GM21529 (cell line): ENCODE data around the gene ITIH2.
"Not testable (repeated sequence)": the region's sequence is repeated elsewhere in the genome, so short reads cannot be mapped to it uniquely, and the experiment has no call there.

Source experiments
- ATAC-seq: cut with Tn5 transposase; IDR thresholded peaks from one replicate; pipeline ENCODE4 v1.9.1; 2021; ENCODE audit not compliant: unreplicated experiment

ITIH2 gene

DNA sequence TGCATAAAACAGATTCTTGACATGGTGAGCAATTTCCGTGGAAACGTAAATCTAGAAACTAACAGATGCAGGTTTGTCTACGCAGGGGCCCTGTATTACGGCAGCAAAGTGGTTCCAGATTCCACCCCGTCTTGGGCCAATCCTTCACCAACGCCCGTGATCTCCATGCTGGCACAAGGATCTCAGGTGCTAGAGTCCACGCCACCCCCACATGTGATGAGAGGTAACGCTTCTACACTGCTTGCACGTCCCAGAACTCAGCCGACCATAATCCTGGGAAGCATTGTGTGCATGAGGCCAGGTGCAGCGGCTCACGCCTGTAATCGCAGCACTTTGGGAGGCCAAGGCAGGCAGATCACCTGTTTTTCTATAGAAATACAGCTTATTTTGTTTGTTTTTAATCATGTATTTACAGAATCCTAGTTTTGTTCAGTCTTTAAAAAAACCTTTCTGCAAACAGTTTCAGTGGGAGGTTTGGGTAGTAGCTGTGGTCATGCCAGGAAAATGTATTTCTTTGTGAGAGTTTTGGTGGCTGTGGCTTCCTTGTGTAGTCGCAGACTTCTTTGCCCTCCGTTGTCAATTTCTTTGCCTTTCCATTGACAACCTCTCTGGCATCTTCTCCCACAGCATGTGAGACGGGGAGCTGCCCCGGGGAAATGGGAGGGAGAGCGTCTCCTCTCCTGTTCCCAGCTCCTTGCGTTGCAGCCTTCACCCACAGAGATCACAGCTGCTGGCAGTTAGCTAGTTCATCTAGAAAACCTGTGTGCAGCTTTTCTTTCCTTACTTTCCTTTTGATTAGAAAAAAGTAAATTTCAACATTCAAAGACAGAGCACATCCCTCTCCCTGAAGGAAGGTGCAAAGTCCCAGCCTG lies 35.7 kb downstream of the ITIH2 start:
- no peak for ATAC-seq

DNA sequence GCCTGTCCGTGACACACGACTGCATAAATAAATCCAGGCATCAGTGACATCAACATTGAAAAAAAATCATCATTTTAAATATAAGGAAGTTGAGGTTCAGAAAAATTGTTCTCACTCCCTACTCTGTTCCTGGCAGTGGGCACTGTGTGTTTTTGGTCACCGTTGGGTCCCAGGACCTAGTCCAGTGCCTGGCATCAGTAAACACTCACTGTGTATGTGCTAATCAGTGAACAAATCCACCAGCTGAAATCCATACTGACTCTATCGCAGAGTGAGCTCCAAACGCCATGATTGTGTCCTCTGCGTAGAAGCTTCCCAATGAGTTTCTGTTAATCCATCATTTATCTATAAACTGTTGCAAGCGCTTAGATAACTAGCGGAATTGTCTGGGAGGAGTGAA lies 41.2 kb downstream of the ITIH2 start:
- ATAC-seq, result no peak

DNA sequence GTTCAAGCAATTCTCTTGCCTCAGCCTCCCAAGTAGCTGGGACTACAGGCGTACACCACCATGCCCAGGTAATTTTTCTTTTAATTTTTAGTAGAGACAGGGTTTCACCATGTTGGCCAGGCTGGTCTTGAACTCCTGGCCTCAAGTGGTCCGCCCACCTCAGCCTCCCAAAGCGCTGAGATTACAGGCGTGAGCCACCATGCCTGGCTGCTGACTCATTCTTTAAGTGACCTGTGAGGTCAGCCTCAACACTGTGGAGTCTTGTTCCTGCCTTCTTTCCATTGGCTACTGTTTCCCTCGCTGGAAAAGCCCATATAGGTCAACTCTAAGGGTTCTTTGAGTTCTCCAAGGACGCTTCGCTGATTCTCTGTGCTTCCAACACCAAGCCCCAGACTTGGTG lies 45.5 kb downstream of the ITIH2 start:
- not testable (repeated sequence) for ATAC-seq

DNA sequence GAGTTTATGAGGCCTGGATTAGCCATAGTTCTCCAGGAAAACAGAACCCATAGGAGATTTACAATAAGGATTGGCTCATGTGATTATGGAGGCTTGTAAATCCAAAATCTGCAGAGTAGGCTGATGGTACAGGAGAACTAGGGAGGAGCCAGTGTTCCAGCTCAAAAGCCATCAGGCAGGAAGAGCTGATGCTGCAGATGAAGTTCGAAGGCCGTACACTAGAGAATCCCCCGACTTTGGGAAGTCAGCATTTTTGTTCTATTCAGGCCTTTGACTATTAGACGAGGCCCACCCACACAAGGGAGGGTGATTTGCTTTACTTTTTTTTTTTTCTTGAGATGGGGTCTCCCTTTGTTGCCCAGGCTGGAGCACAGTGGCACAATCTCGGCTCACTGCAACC lies 47.1 kb downstream of the ITIH2 start:
- ATAC-seq, result no peak

DNA sequence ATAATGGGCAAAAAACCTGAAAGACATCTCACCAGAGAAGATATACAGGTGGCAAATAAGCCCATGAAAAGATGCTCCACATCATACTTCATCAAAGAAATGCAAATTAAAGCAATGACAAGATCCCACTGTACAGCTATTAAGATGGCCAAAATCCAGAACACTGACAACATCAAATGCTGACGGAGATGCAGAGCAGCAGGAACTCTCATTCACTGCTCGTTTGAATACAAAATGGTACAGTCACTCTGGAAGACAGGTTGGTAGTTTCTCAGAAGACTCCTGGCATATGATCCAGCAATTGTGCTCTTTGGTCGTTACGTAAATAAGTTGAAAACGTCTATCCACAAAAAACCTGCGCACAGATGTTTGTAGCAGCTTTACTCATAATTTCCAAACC lies 49.1 kb downstream of the ITIH2 start:
- ATAC-seq, result no peak

DNA sequence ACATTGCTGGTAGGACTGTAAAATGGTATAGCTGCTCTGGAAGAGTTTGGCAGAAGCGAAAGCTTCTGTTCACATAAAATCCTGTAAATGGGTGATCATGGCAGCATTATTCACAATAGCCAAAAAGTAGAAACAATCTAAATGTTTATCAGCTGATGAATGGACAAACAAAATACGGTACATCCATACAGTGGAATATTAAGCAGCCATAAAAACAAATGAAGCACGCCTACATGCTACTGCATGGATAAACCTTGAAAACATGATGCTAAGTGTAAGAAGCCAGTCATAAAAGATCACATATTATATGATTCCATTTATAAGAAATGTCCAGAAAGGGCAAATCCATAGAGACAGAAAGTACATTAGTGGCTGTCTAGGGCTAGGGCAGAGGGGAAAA lies 52.0 kb downstream of the ITIH2 start:
- no peak for ATAC-seq

DNA sequence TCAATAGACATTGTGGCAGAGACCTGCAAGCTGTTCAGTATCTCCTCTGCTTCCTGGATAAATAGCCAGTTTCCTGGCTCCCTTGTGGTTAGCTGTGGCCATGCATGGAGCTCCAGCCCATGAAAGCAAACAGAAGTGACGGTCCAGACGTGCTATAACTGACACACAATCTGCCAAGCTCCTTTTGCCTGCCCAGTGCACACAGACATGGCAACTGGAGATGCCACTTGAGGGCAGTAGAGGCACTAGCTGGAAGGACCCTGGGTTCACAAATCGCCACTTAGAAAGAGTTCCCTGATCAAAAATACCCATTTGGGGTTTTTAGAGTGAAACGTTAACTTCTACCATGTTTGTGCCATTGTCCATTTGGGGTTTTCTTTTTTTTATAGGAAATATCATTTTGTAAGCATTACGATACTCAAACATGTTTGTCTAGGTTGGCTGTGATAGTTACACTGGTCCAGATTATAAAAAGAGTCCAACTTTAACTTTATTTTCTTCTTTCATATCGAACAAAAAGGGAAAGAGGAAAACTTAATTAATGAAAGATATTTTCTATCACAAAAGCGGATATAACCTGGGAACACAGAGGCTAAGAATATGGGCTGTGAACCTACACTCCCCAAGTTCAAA lies 53.4 kb downstream of the ITIH2 start:
- no peak for ATAC-seq

DNA sequence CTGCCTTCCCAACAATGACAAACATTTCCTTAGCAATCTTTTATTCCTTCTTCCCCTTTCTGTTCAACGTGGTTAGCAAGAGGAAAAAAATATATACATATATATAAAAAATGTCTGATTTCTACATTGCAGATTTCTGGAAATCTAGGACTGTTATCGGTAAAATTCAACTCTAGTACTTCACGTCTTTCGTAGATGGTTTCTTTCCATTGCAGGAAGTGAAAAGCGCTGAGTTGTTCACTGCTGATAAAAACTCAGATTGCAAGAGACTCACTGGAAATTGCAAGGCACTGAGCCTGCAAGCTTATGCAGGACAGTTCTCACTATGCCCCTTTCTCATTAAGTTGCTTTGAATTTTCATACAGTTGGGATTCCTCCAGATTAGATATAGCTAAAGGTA lies 60.8 kb downstream of the ITIH2 start:
- ATAC-seq, result no peak

DNA sequence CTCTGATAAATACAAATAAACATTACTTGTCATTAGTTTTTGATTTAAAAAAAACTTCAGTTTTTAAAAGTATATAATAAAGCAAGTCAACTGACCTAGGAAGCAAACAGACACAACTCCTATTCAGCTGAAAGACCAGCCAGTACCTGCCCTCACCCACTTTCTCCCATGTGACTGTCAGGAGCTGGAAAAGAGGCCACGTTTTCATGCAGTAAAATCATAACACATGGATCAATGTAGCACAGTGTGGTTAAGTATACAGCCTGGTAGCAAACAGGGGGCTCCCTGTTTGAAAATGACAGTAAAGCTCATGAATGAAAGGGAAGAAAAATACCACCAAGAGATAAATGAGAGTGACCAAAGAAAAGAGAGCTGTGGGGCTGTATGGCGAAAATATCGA lies 63.1 kb downstream of the ITIH2 start:
- ATAC-seq, result no peak

DNA sequence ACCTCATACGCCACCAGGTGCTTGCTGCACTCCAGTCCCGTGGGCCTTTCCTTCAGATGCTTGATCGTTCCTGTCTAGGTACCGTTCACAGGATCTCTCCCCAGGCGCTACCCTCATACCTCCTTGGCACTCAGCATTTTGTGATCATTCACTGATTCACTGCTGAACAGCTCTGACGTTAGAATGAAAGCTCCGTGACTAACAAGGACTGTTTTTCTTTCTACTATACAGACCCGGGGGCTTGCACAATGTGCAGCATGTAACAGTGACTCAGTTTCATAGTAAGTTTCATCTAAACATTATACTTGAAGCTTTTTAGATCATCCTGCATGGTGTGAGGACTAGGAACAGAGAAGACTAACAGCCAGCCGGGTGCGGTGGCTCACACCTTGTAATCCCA lies 64.1 kb downstream of the ITIH2 start:
- ATAC-seq, result no peak

DNA sequence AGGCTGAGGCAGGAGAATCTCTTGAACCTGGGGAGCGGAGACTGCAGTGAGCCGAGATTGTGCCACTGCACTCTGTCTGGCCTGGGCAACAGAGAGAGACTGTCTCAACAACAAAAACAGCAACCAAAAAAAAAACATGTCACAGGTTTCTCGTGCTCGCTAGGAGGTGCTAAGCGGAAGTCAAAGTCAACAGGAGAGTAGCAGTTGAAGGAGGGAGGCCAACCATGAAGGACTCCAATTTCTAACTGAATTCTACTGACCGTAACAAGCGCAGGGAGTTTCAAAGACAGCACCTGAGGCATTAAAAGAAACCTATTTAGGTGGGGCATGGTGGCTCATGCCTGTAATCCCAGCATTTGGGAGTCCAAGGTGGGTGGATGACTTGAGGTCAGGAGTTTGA lies 65.3 kb downstream of the ITIH2 start:
- no peak for ATAC-seq

DNA sequence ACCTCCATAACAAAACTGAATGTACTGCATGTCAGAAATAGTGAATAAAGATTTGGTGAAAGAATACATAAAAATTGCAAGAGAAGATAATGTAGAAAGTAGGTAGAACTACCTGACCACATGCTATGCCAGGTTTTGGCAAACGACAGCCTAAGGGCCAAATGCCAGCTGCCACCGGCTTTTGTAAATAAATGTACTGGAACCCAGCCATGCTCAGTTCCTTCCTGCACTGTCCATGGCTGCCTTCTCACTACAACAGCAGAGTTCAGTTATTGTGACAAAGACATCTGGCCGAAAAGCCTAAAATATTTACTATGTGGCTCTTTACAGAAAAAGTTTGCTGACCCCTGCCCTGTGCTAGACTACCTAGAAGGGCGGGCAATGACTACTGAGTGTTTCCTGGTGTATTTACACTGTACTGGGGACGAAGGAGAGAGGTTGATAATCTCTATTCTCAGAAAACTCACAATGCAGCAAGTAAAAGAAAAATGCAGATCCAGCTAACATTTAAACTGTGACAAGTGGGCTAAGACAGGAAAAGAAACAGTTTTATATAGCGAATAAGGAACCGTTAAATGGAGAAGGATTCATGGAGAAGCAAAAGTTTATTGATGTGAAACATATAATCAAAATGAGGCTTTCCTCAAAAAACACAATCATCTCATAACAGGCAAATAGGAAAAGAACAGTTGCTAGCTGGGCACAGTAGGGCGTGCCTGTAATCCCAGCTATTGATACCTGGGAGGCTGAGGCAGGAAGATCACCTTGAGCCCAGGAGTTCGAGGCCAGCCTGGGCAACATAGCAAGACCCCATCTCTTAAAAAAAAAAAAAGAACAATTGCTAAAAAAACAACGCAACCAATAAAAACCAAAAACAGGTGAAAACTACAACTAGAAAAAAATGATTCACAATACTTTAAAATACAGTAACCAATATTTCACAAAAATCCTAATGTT lies 71.0 kb downstream of the ITIH2 start:
- ATAC-seq, result no peak

DNA sequence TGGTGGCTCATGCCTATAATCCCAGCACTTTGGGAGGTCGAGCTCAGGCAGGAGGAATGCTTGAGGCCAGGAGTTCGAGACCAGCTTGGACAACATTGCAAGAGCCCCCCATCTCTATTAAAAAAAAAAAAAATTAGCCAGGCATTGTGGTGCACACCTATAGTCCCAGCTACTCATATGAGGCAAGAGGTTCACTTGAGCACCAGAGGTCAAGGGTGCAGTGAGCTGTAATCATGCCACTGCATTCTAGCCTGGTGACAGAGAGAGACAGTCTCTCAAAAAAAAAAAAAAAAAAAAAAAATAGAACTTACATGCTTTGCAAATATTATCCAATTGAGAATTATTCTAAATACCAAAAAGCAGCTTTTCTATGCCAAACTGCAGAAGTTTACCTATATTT lies 73.7 kb downstream of the ITIH2 start:
- ATAC-seq, result no peak

DNA sequence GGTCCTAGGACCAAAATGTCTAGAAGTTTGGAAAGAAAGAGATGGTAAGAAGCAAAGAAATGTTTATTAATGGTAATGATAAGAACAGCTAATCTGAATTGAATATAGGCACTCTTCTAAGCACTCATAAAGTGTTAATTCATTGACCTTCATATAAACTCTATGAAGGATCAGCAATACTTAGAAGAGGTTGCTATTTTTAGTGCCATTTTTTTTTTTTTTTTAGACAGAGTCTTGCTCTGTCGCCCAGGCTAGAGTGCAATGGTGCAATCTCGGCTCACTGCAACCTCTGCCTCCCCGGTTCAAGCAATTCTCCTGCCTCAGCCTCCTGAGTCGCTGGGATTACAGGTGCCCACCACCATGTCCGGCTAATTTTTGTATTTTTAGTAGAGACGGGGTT lies 79.1 kb downstream of the ITIH2 start:
- not testable (repeated sequence) for ATAC-seq

DNA sequence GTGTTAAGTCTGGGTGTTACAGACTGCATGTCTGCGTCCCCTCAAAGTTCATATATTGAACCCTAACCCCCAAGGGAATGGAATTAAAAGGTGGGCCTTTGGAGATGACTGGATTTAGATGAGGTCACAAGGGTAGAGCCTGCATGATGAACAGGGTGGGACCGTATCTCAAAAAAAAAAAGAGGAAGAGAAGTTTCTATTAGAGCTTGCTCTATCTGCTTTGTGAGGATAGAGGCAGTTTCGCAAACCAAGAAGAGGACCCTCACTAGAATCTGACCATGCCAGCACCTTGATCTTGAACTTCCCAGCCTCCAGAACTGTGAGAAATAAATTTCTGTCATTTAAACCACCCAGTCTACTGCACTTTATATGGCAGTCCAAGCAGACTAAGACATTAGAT lies 83.3 kb downstream of the ITIH2 start:
- ATAC-seq, result no peak

DNA sequence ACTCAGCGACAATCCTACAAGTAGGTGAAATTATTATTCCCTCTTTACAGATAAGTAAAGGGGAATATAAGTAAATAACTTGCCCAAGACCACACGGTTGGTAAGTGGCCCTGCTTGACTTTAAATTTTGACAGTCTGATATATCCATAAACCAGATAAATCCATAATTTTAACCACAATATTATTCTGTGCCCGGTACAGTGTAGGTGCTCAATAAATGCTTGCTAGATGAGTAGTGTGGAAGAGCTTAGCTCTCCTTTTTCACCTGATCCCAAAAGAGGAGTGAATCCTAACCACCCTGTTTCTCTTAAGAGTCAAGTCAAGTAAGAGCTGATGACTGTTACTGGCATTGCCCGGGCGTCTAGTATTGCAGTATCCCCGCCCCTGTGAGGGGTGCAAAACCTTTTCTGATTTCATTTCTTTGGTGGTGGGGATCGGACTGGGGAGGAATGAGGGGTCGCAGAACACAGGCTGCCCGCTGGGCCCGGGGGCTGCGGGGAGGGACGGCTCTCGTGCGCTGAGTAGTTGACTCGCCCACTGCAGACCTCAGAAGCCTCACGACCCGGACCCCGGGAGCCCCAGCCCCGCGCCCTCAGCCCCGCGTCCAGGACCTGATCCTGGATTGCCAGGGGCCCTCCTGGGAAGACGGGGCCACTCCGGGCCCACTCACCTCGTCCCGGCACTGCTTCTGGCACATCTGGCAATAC lies 84.2 kb downstream of the ITIH2 start:
- peak; percentile 14 for ATAC-seq

DNA sequence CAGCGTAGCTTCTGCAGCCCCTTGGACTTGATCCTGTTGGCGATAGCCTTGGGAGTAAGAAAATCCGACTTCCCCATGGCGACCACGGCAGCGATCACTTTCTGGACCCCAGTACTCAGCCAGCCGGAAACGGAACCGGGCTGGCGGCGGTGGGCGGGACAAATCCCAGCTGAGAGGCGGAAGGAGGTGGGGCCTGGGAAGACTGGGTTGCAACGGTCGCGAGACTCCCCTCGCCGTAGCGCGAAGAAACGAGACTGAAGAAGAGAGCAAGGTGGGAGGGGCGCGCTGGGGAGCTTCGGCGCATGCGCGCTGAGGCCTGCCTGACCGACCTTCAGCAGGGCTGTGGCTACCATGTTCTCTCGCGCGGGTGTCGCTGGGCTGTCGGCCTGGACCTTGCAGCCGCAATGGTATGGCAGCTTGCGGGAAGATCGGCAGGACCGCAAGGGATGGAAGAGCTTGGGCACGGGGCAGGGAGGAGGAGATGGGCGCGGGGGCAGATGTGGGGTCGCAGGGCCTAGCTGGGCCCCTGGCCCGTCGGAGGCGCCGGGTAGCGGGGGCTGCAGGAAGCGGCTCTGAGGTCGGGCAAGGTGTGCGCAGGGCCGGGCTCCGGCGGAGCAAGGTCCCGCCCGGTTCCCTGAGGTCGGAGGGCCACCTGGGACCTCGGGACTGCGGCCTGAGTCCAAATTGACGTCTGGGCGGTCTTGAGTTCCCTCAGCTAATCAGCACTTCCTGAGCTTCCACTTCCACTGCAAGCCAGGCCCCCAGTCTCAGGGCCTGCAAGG lies 84.9 kb downstream of the ITIH2 start, which contains the start of the genes ATP5F1C and KIN:
Gene ATP5F1C, plus strand, starts transcription at position 321 of the 782 bp plus-strand sequence. Its CDS starts 31 bp downstream, at position 352.
Gene KIN, minus strand, starts transcription at position 137 of the 782 bp plus-strand sequence. Its CDS starts 60 bp downstream, at position 77.
- peak; percentile 94 for ATAC-seq

DNA sequence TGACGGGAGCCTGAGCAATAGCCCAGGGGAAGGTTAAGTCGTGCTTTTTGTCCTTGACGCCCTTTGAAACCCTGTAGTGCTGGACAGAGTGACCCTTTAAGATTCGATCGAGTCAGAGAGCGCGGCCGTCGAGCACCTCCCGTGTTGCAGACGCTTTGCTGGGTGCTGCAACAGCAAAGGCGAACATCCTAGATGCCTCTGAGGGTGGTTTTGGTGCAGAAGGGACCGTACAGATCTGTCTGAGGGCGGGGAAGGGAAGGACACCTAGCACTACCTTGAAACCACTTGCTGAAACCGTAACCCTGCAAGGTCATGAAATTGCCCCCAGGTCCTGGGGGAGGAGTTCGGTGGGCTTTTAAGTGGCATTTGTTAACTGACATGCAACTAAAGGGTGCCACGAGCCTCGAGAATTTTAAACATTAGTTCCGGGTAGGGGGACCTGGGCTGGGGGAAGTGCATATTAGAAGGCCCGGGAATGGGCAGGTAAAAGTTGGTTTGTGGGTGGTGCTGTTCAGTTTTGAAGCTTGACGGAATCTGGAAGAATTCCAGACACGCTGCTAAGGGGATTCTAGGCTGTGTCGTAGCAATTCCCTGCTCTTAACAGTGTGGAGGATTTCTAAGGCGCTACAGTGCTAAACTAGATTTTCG lies 85.6 kb downstream of the ITIH2 start:
- ATAC-seq, result peak; percentile 14

DNA sequence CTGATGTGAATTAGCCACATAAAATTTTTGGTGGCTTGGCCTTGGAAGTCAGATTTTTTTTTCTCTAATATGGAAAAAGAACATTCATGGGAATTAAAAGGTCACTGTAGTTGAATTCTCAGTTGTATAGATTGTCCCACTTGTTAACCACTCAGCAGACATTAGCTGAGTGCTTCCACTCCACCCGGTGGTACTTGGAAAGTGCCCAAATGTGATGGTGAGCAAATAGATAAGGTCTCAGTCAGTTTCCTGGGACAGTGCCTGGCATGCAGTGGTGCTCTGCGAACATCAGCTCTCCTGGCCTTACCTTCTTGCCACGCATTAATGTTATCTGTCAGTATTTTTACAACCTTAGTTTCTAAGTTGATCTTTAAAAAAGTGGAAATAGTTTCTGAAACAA lies 86.3 kb downstream of the ITIH2 start:
- no peak for ATAC-seq
